WTC11 (cell line): Measurements from ENCODE around the gene TDRD10.

Experiments used
- ZNF232 ChIP-seq: sonication (generic); formaldehyde crosslinking; IDR thresholded peaks from 2 replicates; pipeline ENCODE4 v1.8.0; 2022; ENCODE audit warnings: mild to moderate bottlenecking, missing genetic modification reagents
- TF ChIP-seq, protein P1 (sequence below): fragments of 200-600 bp; IDR thresholded peaks from 2 replicates; pipeline ENCODE4 v1.8.0; 2022; ENCODE audit warnings: antibody characterized with exemption
- TF ChIP-seq, protein P2 (sequence below): sonication (generic); formaldehyde crosslinking; IDR thresholded peaks from 2 replicates; pipeline ENCODE4 v1.8.0; 2022; ENCODE audit warnings: mild to moderate bottlenecking, missing genetic modification reagents

DNA sequence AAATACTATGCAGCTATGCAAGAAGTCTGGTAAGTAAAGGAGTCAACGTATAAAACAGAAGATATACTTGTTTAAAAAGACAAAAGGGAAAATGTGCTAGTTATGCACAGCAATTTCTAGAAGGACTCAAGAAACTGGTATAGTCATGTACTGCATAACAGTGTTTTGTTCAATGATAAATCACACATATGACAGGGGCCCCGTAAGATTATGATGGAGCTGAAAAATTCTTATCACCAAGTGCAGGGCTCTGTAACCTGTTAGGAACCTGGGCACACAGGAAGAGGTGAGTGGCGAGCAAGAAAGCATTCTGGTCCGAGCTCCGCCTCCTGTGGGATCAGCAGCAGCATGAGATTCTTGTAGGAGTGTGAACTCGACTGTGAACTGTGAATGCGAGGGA is 92.8 kb downstream of the TDRD10 start:
- TF ChIP-seq ZNF232 (CRISPR knock-in tag): no peak
- TF ChIP-seq, protein P1, sequence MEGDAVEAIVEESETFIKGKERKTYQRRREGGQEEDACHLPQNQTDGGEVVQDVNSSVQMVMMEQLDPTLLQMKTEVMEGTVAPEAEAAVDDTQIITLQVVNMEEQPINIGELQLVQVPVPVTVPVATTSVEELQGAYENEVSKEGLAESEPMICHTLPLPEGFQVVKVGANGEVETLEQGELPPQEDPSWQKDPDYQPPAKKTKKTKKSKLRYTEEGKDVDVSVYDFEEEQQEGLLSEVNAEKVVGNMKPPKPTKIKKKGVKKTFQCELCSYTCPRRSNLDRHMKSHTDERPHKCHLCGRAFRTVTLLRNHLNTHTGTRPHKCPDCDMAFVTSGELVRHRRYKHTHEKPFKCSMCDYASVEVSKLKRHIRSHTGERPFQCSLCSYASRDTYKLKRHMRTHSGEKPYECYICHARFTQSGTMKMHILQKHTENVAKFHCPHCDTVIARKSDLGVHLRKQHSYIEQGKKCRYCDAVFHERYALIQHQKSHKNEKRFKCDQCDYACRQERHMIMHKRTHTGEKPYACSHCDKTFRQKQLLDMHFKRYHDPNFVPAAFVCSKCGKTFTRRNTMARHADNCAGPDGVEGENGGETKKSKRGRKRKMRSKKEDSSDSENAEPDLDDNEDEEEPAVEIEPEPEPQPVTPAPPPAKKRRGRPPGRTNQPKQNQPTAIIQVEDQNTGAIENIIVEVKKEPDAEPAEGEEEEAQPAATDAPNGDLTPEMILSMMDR: no peak
- TF ChIP-seq, protein P2, sequence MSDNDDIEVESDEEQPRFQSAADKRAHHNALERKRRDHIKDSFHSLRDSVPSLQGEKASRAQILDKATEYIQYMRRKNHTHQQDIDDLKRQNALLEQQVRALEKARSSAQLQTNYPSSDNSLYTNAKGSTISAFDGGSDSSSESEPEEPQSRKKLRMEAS (CRISPR knock-in tag): no peak
